HG02588 (cell line): ENCODE data around the gene CA4.

Experiments used
- ATAC-seq: cut with Tn5 transposase; IDR thresholded peaks from one replicate; pipeline ENCODE4 v1.9.1; 2021; ENCODE audit warnings: mild to moderate bottlenecking, moderate library complexity; ENCODE audit not compliant: unreplicated experiment

Gene CA4

DNA sequence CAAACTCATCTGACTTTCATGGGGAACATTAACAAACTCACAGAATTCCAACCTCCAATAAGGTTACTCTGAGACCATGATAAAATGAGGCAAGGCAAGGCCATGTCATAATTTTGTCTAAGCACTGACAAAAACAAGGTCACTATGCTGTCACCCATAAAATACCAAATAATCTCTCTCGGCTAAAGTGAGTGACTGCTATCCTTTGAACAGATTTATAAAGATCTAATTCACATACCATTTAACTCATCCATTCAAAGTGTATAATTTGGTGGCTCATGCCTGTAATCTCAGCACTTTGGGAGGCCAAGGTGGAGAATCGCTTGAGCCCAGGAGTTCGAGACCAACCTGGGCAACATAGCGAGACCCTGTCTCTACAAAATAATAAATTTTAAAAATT, 20.6 kb upstream of the CA4 start:
- ATAC-seq = no peak

DNA sequence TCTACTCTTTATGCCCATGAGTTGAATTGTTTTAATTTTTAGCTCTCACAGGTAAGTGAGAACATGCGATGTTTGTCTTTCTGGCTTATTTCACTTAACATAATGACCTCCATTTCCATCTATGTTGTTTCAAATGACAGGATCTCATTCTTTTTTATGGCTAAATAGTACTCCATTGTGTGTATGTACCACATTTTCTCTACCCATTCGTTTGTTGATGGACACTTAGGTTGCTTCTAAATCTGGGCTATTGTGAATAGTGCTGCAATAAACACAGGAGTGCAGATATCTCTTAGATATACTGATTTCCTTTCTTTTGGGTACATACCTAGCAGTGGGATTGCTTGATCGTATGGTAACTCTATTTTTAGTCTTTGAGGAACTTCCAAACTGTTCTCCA, 19.3 kb upstream of the CA4 start:
- ATAC-seq = no peak

DNA sequence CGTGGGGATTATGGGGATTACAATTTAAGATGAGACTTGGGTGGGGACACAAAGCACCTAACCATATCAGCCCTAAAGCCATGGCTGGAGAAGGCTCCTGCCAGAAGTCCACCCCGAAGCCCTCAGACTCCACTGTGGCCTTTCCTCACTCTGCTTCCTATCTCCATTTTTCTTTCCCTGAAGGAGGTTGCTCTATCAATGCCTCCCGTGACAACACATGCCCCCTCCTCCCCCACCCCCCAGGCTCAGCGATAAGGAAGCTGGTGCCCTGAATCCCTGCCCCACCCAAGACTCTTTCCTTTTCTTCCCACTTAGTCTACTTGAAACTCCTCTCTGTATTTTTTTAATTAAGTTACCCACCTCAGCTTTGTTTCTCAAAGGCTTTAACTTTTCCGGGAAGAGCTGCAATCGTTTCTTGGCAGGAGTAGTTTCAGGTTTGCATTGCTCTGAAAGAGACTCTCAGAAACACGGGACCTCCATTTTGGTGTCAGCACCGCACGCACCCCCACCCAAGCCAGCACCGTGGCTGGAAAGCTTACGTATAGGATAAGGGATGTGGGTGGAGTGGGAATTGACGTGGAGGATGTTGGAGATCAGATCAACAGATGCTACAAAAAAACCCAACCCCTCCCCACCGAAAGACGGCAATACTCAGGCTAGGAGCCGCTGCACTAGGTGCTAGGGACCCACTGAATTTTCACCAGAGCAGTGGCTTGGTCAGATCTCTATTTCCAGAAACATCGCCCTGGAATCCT, 15.2 kb upstream of the CA4 start:
- ATAC-seq = no peak

DNA sequence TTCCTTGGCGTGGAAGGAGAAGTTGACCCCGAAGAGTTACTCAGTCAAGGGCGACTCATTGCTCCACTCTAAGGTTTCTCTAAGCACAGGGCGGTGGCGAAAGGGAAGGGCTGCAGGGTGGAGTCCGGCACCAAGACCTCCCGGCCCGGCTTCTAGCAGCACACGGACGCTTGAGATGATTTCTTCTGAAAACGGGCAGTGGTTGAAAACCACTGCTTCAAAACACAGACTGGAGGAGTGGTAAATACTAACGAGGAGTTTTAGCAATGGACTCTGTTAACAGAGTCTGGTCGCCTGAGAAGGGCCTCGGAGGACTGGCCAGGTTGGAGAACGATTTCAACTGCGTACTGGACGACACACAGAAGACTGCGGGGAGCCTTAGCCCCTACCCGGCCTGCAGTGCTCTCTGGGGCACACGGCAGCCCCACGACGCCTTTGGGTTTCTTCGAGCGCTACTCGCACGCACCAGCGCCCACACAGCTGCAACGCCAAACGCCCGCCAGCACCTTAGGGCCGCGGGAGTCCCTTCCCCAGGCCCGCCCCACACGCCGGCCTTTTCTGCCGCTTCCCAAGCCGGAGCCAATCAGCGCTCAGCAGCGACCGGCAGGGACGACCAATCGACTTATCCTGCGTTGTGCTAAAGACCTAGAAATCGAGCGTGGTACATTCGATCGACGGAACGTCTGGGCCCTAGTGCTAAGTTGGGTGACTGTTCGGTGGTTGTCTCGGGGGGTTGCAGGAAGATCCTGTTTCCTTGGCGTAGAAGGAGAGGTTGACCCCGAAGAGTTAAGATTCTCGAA, 14.4 kb upstream of the CA4 start:
- ATAC-seq = peak; percentile 92

DNA sequence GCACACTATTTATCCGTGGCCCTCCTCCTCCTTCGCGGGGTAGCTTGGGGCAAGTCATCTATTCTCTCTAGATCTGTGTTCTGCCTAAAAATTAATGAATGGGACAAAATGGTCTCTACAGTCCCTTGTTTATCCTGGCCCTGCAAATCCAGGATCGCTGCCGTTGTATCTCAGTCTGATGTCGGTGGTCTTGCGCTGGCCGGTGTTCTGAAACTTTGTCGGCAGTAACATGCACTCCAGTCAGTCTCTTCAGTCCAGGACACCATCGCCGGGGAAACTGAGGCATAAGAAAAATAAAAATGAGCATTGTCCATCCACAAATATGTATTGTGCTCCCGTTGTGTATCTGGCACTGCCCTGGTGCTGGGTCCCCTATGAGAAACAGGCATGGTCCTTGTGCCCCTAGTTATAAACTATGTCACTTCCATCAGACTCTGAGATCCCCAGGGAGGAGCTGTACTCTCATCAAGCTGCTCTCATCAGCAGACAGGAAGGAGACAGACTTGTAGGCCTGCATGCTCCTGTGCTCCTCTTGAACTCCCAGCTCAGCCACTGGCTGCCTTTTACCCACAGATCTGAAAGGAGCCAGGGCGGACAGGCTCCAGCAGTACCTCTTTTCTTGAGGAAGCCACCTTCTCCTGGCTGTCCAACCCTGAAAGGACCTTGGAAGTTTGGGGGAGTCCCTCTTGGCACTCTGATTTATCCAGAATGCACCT, 13.7 kb upstream of the CA4 start:
- ATAC-seq = no peak

DNA sequence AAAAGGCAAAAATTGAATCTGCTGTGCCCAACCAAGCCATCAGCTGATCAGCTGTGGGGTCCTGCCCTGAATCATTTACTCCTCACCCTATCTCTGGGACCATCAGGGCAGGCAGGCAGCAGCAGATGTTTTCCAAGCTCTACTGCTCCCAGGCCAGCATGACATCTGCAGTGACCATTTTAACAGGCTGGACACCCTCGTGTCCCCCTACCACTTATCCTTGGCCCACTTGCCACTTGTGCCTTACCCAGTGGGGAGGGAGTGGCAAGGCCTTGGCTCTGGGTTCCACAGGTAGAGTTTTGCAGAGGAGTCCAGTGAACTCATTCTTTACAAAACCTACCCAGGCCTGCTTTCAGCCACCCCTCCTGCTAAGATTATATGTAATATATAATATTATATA, 12.0 kb upstream of the CA4 start:
- no peak for ATAC-seq

DNA sequence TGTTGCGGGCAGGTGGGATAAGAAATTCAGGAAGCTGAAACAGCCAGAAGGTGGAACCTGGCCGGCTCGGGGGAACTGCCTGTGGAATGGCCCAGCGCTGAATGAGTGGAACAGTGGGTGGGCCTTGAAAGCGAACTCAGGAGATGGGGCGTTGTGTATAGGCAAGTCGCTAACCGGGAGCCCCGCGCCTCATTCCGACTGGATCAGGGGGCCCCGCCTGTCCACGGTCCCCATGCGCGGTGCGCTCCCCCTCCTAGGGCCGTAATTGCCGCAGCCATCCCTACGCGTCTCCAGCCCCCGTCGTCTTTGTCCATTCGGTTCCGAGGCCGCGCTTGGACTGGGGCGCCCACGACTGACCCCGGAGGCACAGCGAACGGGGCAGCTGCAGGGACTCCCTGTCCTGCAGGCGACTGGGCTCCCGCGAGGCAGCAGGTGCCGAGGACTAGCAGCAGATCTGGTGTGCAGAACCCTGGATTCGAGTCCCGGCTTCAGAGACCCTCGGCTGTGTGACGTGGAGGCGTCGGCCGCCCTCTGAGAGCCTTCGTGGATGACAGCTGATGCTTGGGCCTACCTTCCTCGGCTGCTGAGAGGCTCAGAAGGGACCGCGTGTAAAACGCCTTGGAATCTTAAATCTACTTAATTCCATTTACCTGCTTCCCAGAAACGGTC, 10.9 kb upstream of the CA4 start:
- ATAC-seq = no peak

DNA sequence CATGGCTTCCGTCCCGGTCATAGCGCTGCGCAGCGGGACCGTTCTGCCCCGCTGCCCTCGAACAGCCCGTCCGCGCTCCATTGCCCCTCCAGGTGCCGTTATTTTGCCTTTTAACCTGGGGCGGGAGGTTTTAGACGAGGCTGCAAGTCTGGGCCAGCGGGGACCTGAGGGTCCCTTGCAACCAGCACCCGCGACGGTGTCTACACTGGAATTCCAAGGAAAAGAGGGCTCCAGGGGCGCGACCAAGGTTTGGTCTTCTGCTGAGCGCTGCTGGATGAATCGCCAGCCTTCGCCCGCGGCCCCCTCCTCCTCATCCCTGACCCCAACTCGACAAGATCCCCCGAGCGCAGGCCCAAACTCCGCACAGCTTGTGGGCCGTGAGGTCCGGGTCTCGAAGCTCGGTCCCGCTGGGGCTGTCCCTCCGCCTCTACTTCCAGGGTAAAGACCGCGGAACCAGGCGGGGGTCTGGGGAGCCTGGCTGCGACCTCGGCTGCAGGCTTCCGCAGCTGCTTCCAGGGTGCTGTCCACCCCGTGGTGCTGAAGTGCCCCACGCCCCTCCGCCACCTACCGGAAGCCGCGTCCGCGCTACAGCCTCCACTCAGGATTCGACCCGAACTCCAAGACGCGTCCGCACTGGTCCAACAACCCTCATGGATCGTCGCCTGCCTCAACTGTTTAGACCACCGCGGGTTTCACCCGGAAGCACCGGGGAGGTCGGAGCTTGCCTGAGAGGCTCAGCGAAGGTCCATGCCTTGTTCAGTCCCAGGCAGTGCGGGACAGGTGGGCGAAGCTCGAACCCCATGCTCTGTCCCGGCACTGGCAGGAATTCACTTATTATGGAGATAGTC, 10.1 kb upstream of the CA4 start:
- no peak for ATAC-seq

DNA sequence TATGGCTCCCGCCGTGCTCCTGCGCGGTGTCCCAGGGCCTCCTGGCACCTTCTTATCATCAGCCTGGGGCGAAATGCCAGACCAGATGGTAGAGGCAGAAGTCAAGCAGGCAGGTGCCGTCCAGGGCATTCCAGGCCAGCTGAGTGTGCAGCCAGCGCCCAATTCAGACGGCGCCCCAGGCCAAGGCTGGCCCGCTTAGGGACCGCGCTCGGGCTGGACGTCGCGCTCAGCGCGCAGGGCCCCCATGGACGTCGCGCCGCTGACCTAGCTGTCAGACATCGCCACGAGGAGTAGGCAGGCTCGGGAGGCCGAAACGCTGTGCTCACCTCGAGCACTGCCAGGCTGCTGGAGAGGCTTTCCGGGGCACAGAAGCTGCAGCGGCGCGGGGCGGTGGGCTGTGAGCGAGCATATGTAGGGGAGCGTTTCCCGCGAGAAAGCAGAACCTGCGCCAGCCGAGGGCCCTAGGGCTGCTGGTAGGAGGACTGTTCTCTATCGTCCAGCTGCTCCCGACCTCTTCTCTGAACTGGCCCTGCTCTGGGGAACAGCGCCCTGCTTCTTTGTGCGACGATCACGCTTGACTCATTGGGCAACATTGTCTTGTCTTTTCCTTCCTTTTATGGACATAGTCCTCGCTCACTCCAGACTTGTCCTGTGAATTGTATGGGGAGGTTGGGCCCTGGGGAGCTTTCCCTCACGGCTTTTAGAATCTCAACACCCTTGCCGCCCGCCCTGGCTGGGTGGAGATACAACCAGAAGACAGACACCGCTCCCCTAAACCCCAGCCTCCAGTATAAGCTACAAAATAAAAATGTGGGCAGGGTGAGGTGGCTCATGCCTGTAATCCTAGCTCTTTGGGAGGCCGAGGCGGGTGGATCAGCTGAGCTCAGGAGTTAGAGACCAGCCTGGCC, 8.4 kb upstream of the CA4 start:
- no peak for ATAC-seq

DNA sequence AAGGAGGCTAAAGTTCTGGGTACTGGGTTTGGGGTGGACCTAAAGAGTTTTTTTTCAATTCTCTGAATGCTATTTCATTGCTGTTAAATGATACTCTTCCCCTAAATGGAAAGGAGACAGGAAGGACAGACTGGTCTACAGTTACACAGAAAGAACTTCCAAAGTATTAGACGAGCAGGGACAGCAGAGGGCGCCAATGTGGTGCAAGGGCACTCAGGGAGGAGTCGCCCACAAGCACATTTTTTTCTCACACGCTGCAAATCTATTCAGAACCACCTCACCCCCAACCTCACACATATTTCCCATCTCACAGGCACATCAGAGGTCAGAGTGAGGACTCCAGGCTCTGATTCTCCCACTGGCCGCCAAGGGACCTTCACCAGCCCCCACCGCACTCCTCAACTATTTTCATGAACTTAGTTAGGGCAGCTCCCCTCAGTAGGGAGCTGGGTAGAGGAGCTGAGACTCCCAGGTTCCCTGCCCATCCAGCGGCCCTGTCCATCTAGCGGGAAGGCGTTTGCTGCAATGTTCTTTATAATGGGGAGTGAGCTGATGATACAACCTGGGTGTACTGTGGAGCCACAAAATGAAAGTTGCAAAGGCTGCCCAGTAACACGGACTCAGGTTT, 6.8 kb upstream of the CA4 start:
- no peak for ATAC-seq

DNA sequence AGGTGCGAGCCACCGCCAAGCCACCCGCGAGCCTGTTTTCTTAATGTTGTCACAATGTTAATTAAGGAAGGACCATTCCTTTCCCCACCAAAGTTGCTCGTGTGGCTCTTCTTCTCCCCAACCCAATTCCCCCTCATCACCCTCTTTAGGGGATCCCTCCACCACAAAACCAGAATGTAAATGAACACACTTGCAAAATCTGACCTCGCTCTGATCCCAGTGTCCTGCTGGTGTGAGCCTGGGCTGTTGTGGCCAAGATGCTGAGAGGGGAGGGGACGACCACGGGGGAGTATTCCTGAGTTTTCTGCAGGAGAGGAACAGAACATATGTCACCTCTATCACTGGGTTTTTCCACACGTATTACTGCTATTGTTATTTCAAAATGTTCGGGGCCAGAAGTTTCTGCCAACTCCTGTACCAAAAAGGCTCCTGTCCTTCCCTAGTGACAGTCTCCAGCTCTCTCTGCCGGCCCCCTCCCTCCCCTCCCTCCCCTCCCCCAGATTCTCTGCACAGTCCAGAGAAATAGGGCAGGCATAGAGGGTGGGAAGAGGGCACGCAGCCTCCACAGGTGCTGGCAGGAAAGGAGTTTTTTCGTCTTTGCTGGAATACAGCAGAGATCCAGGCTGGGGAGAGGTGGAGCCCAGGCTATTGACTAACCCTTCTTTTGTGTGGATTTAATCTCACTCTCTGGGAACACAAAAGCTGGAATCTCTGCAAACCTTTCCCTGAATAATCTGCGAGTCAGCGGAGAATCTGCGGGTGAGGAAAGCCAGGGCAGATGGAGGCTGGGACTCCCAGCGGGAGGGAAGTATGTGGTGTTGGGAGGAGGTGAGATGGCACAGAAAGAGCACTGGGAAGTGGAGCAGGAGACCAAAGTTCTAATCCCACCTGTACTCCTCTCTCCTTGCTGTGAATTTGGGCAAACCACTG, 4.5 kb upstream of the CA4 start:
- no peak for ATAC-seq

DNA sequence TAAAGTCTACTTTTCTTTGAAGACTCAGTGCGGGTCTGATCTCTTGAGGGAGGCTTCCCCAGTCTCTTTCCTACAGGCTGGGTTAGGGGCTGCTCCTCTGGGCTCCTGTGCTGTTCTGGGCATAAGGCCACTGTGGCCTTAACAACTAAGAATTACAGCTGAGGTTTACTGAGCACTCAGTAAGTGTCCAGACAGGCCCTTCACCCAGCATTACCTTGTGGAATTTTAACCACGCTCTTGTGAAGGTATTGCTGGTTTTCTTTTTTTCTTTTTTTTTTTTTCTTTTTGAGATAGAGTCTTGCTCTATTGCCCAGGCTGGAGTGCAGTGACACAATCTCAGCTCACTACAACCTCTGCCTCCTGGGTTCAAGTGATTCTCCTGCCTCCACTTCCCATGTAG, 3.6 kb upstream of the CA4 start:
- ATAC-seq = no peak

DNA sequence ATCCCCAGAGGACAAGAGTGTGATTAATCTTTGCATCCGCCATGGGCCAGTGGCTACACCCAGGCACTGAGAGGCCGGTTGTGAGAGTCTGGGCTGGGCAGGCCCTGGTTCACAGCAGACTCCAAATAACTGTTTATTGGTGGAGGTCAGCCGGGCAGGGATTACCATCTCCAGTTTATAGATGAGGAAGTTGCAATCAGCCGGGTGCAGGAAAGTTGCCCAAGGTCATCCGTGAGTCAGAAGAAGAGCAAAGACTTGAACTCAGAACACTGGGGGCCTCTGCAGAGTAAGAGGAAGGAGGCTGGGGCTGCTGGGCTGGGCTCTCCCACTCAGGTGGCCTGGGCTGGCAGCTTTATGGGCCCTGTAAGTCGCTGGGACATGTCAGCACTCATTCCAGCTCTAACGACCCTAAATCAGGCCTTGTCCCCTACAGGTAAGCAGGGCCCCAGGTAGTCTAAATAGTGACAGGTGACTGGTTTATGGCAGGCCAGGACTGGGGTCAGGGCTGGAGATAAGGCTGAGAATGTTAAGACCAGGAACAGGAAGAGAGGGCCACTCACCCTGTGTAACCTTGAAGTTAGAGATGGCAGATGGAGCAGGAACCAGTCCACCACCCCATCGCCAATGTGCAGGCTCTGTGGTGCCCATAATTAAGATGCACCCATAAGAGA, 2.1 kb upstream of the CA4 start:
- ATAC-seq = no peak

DNA sequence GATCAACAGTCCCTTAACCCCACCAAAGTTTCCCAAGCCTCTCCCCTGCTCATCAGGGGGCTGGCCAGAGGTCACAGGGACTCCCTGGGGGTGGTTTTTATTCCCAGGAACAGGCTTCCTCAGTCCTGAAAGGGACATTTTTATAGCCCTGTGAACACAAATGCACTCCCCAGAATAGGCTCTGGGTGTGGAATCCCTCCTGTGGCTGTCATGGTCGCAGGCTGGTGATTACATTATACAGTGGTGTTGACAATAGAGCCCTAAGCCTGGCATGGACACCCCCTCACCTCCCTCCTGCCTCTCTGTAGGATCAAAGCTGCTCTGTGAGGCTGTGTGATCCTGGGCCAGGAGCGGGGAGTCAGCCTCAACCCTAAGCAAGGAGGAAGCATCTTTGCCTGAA, 1.4 kb upstream of the CA4 start:
- ATAC-seq = no peak

DNA sequence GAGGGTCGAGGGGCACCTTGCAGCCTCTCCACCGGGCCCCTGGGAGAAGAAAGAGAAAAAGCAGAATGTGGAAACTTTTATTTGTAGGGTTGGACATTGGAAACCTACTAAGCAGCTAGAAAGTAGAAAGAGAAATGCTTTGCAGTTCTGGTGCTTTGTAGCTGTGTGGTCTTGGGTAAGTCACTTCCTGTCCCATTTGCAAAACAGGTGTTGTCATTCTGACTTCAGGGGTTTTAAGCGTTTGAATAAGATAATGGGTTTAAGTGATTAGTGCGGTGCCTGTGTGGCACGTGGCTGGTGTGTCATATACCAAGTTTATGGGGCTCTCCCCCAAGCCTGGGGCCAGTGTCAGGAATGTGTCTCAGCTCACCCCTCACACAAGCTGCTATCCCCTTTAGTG, 1.6 kb downstream of the CA4 start:
- ATAC-seq = peak; percentile 40

DNA sequence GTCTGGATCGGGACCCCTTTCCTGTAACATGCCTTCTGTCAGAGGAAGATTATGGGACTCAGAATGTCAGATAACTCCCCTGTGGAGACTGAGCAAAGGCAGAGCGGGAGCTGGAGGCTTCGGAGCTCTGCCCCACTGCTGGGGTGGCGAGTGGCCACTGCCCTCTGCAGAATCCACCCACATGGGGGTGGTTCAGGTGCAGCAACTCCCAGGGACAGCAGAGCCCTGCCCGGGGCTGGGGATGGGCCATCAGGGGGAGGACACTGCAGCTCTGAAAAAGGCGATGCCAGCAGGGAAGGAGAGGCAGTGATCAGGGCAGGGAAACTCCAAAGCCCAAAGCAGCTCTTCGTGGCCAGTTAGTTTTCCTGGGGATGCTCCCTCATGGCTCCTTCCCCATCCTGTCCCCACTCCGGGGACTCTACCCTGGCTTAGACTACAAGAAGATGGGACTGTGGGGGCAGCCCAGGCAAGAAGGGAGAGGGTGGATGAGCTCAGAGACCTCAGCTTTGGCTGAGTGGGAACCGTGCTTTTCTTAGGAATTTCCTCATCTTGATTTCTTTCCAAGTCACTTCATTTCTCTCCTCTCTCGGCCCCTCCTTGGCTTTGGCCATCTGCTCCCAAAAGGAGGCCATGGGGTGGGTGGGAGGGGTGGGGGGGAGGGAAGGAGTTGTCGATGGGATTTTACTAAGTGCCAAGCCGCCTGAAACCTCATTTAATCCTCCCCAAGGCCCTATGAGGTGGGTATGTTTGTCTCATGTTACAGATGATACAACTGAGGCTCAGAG, 4.0 kb downstream of the CA4 start:
- no peak for ATAC-seq
